Heart left ventricle (tissue), 16 donors: Measurements from ENCODE around the gene ELFN1. TPM values are rescaled to one million over a fixed set of nuclear protein-coding genes. Genes with fewer than 3 reads are reported as not detected.

Experiments used
- ATAC-seq, 4 donors: fragments of 200-7000 bp; cut with Tn5 transposase; one replicate each; pipeline ENCODE4 v1.9.1; 2020 to 2022; ENCODE audit warnings: moderate library complexity in 4 of 4, mild to moderate bottlenecking in 3 of 4, moderate number of reproducible peaks in 1 of 4
- DNase-seq, 5 donors: peaks; one replicate each; pipeline ENCODE4 v3.0.0-alpha.2; 2020
- H3K27ac ChIP-seq, 12 donors: fragments of 200-600 bp; sonication (generic) in 4 of 12; one replicate each; pipeline versions ENCODE4 v1.5.0 to v1.8.0; 2016 to 2022; ENCODE audit warnings: mild to moderate bottlenecking in 2 of 12
- H3K27me3 ChIP-seq, 9 donors: fragments of 200-600 bp; sonication (generic) in 2 of 9; one replicate each; pipeline versions ENCODE4 v1.5.1 to v1.8.0; 2016 to 2022; ENCODE audit warnings: mild to moderate bottlenecking in 3 of 9
- H3K36me3 ChIP-seq, 9 donors: fragments of 200-600 bp; sonication (generic) in 2 of 9; one replicate each; pipeline versions ENCODE4 v1.5.0 to v1.8.0; 2018 to 2022; ENCODE audit warnings: mild to moderate bottlenecking in 2 of 9
- H3K4me1 ChIP-seq, 12 donors: fragments of 200-600 bp; sonication (generic) in 4 of 12; one replicate each; pipeline versions ENCODE4 v1.5.0 to v1.8.0; 2016 to 2022; ENCODE audit warnings: mild to moderate bottlenecking in 3 of 12
- H3K4me3 ChIP-seq, 12 donors: fragments of 200-600 bp; sonication (generic) in 4 of 12; one replicate each; pipeline versions ENCODE4 v1.5.0 to v1.8.0; 2017 to 2022; ENCODE audit warnings: mild to moderate bottlenecking in 9 of 12, moderate library complexity in 4 of 12
- H3K9me3 ChIP-seq, 12 donors: fragments of 200-600 bp; sonication (generic) in 4 of 12; one replicate each; pipeline versions ENCODE4 v1.5.0 to v1.8.0; 2016 to 2022; ENCODE audit warnings: mild to moderate bottlenecking in 1 of 12
- CTCF ChIP-seq, 12 donors: fragments of 200-600 bp; sonication (generic) in 4 of 12; IDR thresholded peaks; one replicate each; pipeline versions ENCODE4 v1.5.0 to v1.8.0; 2018 to 2022; ENCODE audit warnings: antibody characterized with exemption in 12 of 12, mild to moderate bottlenecking in 5 of 12
- POLR2A ChIP-seq, 2 donors: fragments of 450-650 bp; IDR thresholded peaks; one replicate each; pipeline ENCODE4 v1.6.1; 2017; ENCODE audit warnings: antibody characterized with exemption in 2 of 2, mild to moderate bottlenecking in 2 of 2, moderate library complexity in 2 of 2
- WGBS, 4 donors: extraction: QIAGEN DNeasy Blood & Tissue Kit in 2 of 4; methylation state at CpG; one replicate each; pipeline versions ENCODE4 v1.1.5 to v1.1.7; 2013 to 2018; 5-methylcytosine and 5-hydroxymethylcytosine counted together
- intact Hi-C, 10 donors: fragments of 100-400 bp; cut with DNase I; formaldehyde crosslinking; loops; one replicate each; pipeline versions ENCODE4 v1.11.1 to v1.14.2; 2022
- polyA plus RNA-seq, 2 donors: library from polyadenylated mRNA; stranded (reverse); fragments of 200-250 nt; gene quantifications; one replicate each; pipeline ENCODE4 v1.2.3, GENCODE V29; 2013
- total RNA-seq, 9 donors: library from RNA; depleted of rRNA in 2 of 9; stranded (reverse); fragments of >200 nt in 2 of 9; fragmentation: NEBNext Ultra II Directional in 3 of 9; extraction: Animal tissue kit (Norgen Biotek cat#: 25700) in 3 of 9; gene quantifications; one replicate each; pipeline versions ENCODE4 v1.1.0 to v1.2.4, GENCODE V29; 2016 to 2023
- donor health status: ischemic (EF 13 %, LVEDD 7.1; RV severe dilation, severe dysfunction).
- donor health status: healthy with polysubstance abuse.
- donor health status: DM: no; HTN: yes; CAD: no.
- donor health status: DM: no; HTN: no; CAD: no.
- donor health status: ischemic (EF 25% LVEDD 6.9; RV normal size, moderate dysfunction).
- donor health status: ischemic (EF 25% LVEDD 5.7; RV mildly dilated, moderate dysfunction).
- donor health status: healthy.
- donor health status: DM: yes; HTN: yes; CAD: no.
- donor health status: ischemic (EF 35%, LVEDD 5.7; RV mildly dilated, moderate dysfunction).
- donor health status: nonischemic (EF 11% LVEDD 7.7; RV severe dilation, severe dysfunction).
- donor health status: DM: yes; HTN: yes; CAD: no.
- donor health status: PGD.
- donor health status: ischemic (EF 29% LVEDD 5.4; RV normal size, mild dysfunction).
- donor health status: nonischemic (EF 23%, LVEDD 6.1; RV moderate dilation, normal function).

The ELFN1 gene
- total and polyA plus RNA-seq, 11 donors = 2.6 to 18.6 (median 6.6) TPM

- H3K4me1 ChIP-seq = peaks cover 0 to 13% (median 0%) of the 10 kb centered on the region in 12 donors
- DNase-seq (peak in 1 of 5 donors; percentile 5), ATAC-seq (no peak)
- H3K27ac ChIP-seq = no peak overlapping the region
- intact Hi-C loops = no loop called here
- WGBS, 4 donors = 95 to 100% (median 97%) methylated on average over 6 of the region's 6 CpGs
- H3K27me3 ChIP-seq = no peaks in the 10 kb centered on the region
- peaks cover 0 to 23% (median 7%) of the 10 kb centered on the region in 12 donors for H3K9me3 ChIP-seq
- H3K36me3 ChIP-seq = no peaks in the 10 kb centered on the region
- no peak overlapping the region for H3K4me3 ChIP-seq
- TF ChIP-seq CTCF (IDR thresholded peaks at IDR 0.05) = no peak
- TF ChIP-seq POLR2A (IDR thresholded peaks at IDR 0.05) = no peak
These were observed 28.9 kb downstream of the ELFN1 start for GRCh38 chr7:1698951-1699350.

- H3K36me3 ChIP-seq = no peaks in the 10 kb centered on the region
- TF ChIP-seq POLR2A (IDR thresholded peaks at IDR 0.05) (no peak), CTCF (IDR thresholded peaks at IDR 0.05) (no peak)
- H3K4me1 ChIP-seq = peaks cover 0 to 2% (median 0%) of the 10 kb centered on the region in 12 donors
- intact Hi-C loops = no loop called here
- H3K27me3 ChIP-seq = no peaks in the 10 kb centered on the region
- peak in 2 of 5 donors; percentile 5 to 9 for DNase-seq
- no peak overlapping the region for H3K4me3 ChIP-seq
- no peak for ATAC-seq
- H3K9me3 ChIP-seq = peaks cover 0 to 23% (median 7%) of the 10 kb centered on the region in 12 donors
- no peak overlapping the region for H3K27ac ChIP-seq
- WGBS, 4 donors = 91 to 93% (median 92%) methylated on average over 11 of the region's 11 CpGs
These were observed 30.0 kb downstream of the ELFN1 start for GRCh38 chr7:1700086-1700485.

GRCh38 chr7:1700536-1701333, 30.7 kb downstream of the ELFN1 start:
- no peaks in the 10 kb centered on the region for H3K36me3 ChIP-seq
- WGBS, 4 donors = 82 to 93% (median 92%) methylated on average over 27 of the region's 27 CpGs

More at GRCh38 chr7:1700536-1701333, 30.7 kb downstream of the ELFN1 start:
- DNase-seq (peak in 3 of 5 donors; percentile 7 to 27 (median 14)), ATAC-seq (no peak)
- TF ChIP-seq CTCF (IDR thresholded peaks at IDR 0.05) (no peak), POLR2A (IDR thresholded peaks at IDR 0.05) (no peak)
- H3K4me3 ChIP-seq = no peak overlapping the region
- H3K27me3 ChIP-seq = no peaks in the 10 kb centered on the region
- peaks cover 0 to 23% (median 7%) of the 10 kb centered on the region in 12 donors for H3K9me3 ChIP-seq
- H3K4me1 ChIP-seq = no peaks in the 10 kb centered on the region
- intact Hi-C loops = no loop called here
- H3K27ac ChIP-seq = no peak overlapping the region
